T-cell (primary cell): ENCODE data around the gene TTC7B. TPM values are rescaled to one million over a fixed set of nuclear protein-coding genes. Genes with fewer than 3 reads are reported as not detected.

Source experiments
- ATAC-seq, 4 experiments: fragments of 200-7000 bp in 3 of 4; fragments of 150-1000 bp in 1 of 4; cut with Tn5 transposase; replicated peaks in 1 of 4; 1 replicate in 3 of 4; 2 replicates in 1 of 4; pipeline ENCODE4 v1.10.0; 2021; ENCODE audit warnings: moderate library complexity in 3 of 4, mild to moderate bottlenecking in 2 of 4, moderate number of reproducible peaks in 1 of 4
- CTCF ChIA-PET, 2 donors: fragments of 300-600 bp; sonication (Branson Sonifier 250); formaldehyde crosslinking; loops; one replicate each; lab custom pipeline; 2022; ENCODE audit warnings: antibody characterized with exemption in 2 of 2; lab: Charles Lee
- POLR2A ChIA-PET, 2 donors: fragments of 300-600 bp; sonication (Branson Sonifier 250); formaldehyde crosslinking; loops; one replicate each; lab custom pipeline; 2022; ENCODE audit warnings: antibody characterized with exemption in 2 of 2; lab: Charles Lee
- DNase-seq, 35 experiments: peaks; one replicate each; pipeline versions ENCODE4 v3.0.0 to v3.0.0-alpha.2; 2013 to 2023
- H3K27ac ChIP-seq: one replicate; pipeline ENCODE4 v1.5.1; 2013; ENCODE audit warnings: low read length
- H3K27me3 ChIP-seq, 2 experiments: replicated peaks in 1 of 2; 1 replicate in 1 of 2; 2 replicates in 1 of 2; pipeline versions ENCODE4 v1.6.1 to v1.7.0; 2013; ENCODE audit warnings: low read length in 1 of 2, mixed read lengths in 1 of 2; ENCODE audit not compliant: control insufficient read depth in 2 of 2, insufficient read depth in 2 of 2; ENCODE audit errors: extremely low read depth in 1 of 2
- H3K36me3 ChIP-seq, 2 donors: 1 replicate in 1 of 2; 2 replicates in 1 of 2; pipeline versions ENCODE4 v1.6.1 to v1.7.0; 2013; ENCODE audit warnings: low read length in 1 of 2; ENCODE audit not compliant: control insufficient read depth in 2 of 2, insufficient read depth in 1 of 2; ENCODE audit errors: extremely low read depth in 1 of 2
- H3K4me1 ChIP-seq, 2 experiments: 1 replicate in 1 of 2; 2 replicates in 1 of 2; pipeline versions ENCODE4 v1.6.1 to v1.7.0; 2013; ENCODE audit warnings: low read length in 2 of 2, mixed read lengths in 1 of 2; ENCODE audit not compliant: insufficient read depth in 2 of 2, control insufficient read depth in 1 of 2; ENCODE audit errors: extremely low read depth in 1 of 2
- H3K4me3 ChIP-seq, 2 donors: 1 replicate in 1 of 2; 2 replicates in 1 of 2; pipeline versions ENCODE4 v1.5.1 to v1.7.0; 2013; ENCODE audit warnings: mild to moderate bottlenecking in 2 of 2, low read length in 1 of 2, moderate library complexity in 1 of 2; ENCODE audit not compliant: control insufficient read depth in 1 of 2; ENCODE audit errors: extremely low read depth in 1 of 2
- H3K9me3 ChIP-seq: 2 replicates; pipeline ENCODE4 v1.7.0; 2013
- H3K27ac Mint-ChIP-seq, 2 donors: one replicate each; pipeline ENCODE4 v1.8.0; 2020 to 2021; ENCODE audit warnings: mild to moderate bottlenecking in 2 of 2, mixed read lengths in 2 of 2
- H3K27me3 Mint-ChIP-seq, 2 donors: one replicate each; pipeline ENCODE4 v1.8.0; 2021 to 2022; ENCODE audit warnings: mixed read lengths in 2 of 2
- H3K36me3 Mint-ChIP-seq: one replicate; pipeline ENCODE4 v1.8.0; 2021; ENCODE audit warnings: mixed read lengths
- H3K4me1 Mint-ChIP-seq, 3 donors: one replicate each; pipeline ENCODE4 v1.8.0; 2020 to 2022; ENCODE audit warnings: mixed read lengths in 3 of 3, mild to moderate bottlenecking in 1 of 3
- H3K4me3 Mint-ChIP-seq, 3 donors: one replicate each; pipeline ENCODE4 v1.8.0; 2020 to 2022; ENCODE audit warnings: mild to moderate bottlenecking in 3 of 3, mixed read lengths in 3 of 3, moderate library complexity in 3 of 3
- H3K9me3 Mint-ChIP-seq, 3 donors: one replicate each; pipeline ENCODE4 v1.8.0; 2020 to 2022; ENCODE audit warnings: mixed read lengths in 3 of 3
- WGBS: methylation state at CpG from one replicate; pipeline ENCODE4 v1.1.5; 2013; ENCODE audit warnings: missing lambda C conversion rate; ENCODE audit not compliant: insufficient coverage; 5-methylcytosine and 5-hydroxymethylcytosine counted together
- total RNA-seq, 35 experiments: library from RNA in 6 of 35; stranded (reverse) in 6 of 35; fragments of 120-200 nt in 1 of 35; gene quantifications; one replicate each; pipeline versions ENCODE4 v1.2.1 to v1.2.4 and lab custom pipeline; 2013 to 2026

Gene TTC7B
- total RNA-seq, 5 donors from 2014 or later (not counting 1 experiment from before 2014, with no cell fraction given): 1.5 to 2.6 (median 1.7) TPM

GRCh38 chr14:90741682-90741946 lies 74.6 kb downstream of the TTC7B start:
- Histone ChIP-seq H3K27ac (no peak overlapping the region), H3K36me3 (no peaks in the 10 kb centered on the region), H3K9me3 (no peaks in the 10 kb centered on the region), H3K4me1 (no peaks in the 10 kb centered on the region), H3K27me3 (no peaks in the 10 kb centered on the region), H3K4me3 (no peak overlapping the region)
- DNase-seq (no peak), ATAC-seq (no peak)
- WGBS: 100% methylated on average over 1 of the region's 2 CpGs
- Mint-ChIP-seq H3K4me3 (no peak overlapping the region), H3K4me1 (no peaks in the 10 kb centered on the region), H3K27me3 (no peaks in the 10 kb centered on the region), H3K36me3 (no peaks in the 10 kb centered on the region), H3K27ac (no peak overlapping the region), H3K9me3 (no peaks in the 10 kb centered on the region)
- CTCF ChIA-PET: no interaction called here
- POLR2A ChIA-PET: interaction anchor here in 1 of 2 donors (0.6 kb wide), 1 partner anchor 477 kb away, joined by 8 read pairs; no protein-coding TSS in a partner anchor

GRCh38 chr14:90740946-90741681 lies 75.1 kb downstream of the TTC7B start:
- Mint-ChIP-seq H3K36me3 (no peaks in the 10 kb centered on the region), H3K27me3 (no peaks in the 10 kb centered on the region), H3K4me3 (no peak overlapping the region), H3K9me3 (no peaks in the 10 kb centered on the region), H3K4me1 (no peaks in the 10 kb centered on the region), H3K27ac (no peak overlapping the region)
- H3K4me3 ChIP-seq: no peak overlapping the region
- 81% methylated on average over 9 of the region's 12 CpGs for WGBS
- ATAC-seq (no peak), DNase-seq (no peak)
- H3K9me3 ChIP-seq: no peaks in the 10 kb centered on the region
- no peak overlapping the region for H3K27ac ChIP-seq
- POLR2A ChIA-PET: no interaction called here
- no peaks in the 10 kb centered on the region for H3K27me3 ChIP-seq
- CTCF ChIA-PET: no interaction called here
- H3K4me1 ChIP-seq: no peaks in the 10 kb centered on the region
- no peaks in the 10 kb centered on the region for H3K36me3 ChIP-seq

GRCh38 chr14:90740081-90740480 lies 76.1 kb downstream of the TTC7B start:
- POLR2A ChIA-PET: no interaction called here
- no peak overlapping the region for H3K27ac ChIP-seq
- 87% methylated on average over 4 of the region's 8 CpGs for WGBS
- no peaks in the 10 kb centered on the region for H3K36me3 ChIP-seq
- H3K4me3 ChIP-seq: no peak overlapping the region
- Mint-ChIP-seq H3K27ac (no peak overlapping the region), H3K9me3 (no peaks in the 10 kb centered on the region), H3K27me3 (no peaks in the 10 kb centered on the region), H3K4me3 (no peak overlapping the region), H3K36me3 (no peaks in the 10 kb centered on the region), H3K4me1 (no peaks in the 10 kb centered on the region)
- ATAC-seq (no peak), DNase-seq (no peak)
- H3K4me1 ChIP-seq: no peaks in the 10 kb centered on the region
- CTCF ChIA-PET: no interaction called here
- H3K9me3 ChIP-seq: no peaks in the 10 kb centered on the region
- H3K27me3 ChIP-seq: no peaks in the 10 kb centered on the region

- H3K27me3 ChIP-seq: no peaks in the 10 kb centered on the region
- no peaks in the 10 kb centered on the region for H3K4me1 ChIP-seq
- ATAC-seq (no peak), DNase-seq (no peak)
- CTCF ChIA-PET: no interaction called here
- POLR2A ChIA-PET: no interaction called here
- no peaks in the 10 kb centered on the region for H3K36me3 ChIP-seq
- H3K9me3 ChIP-seq: no peaks in the 10 kb centered on the region
- WGBS: 100% methylated on average over 3 of the region's 6 CpGs
- Mint-ChIP-seq H3K4me1 (no peaks in the 10 kb centered on the region), H3K27me3 (no peaks in the 10 kb centered on the region), H3K4me3 (no peak overlapping the region), H3K36me3 (no peaks in the 10 kb centered on the region), H3K9me3 (no peaks in the 10 kb centered on the region), H3K27ac (no peak overlapping the region)
- H3K27ac ChIP-seq: no peak overlapping the region
- H3K4me3 ChIP-seq: no peak overlapping the region
These were observed 76.7 kb downstream of the TTC7B start for GRCh38 chr14:90739318-90740068.

- 88% methylated on average over 5 of the region's 16 CpGs for WGBS
- Histone ChIP-seq H3K4me1 (no peaks in the 10 kb centered on the region), H3K4me3 (no peak overlapping the region), H3K9me3 (no peaks in the 10 kb centered on the region), H3K27me3 (no peaks in the 10 kb centered on the region), H3K27ac (no peak overlapping the region), H3K36me3 (no peaks in the 10 kb centered on the region)
- DNase-seq (no peak), ATAC-seq (no peak)
- Mint-ChIP-seq H3K9me3 (no peaks in the 10 kb centered on the region), H3K27me3 (peaks cover 0 to 1% of the 10 kb centered on the region in 2 donors), H3K4me3 (no peak overlapping the region), H3K4me1 (no peaks in the 10 kb centered on the region), H3K36me3 (no peaks in the 10 kb centered on the region), H3K27ac (no peak overlapping the region)
- CTCF ChIA-PET: no interaction called here
- POLR2A ChIA-PET: no interaction called here
These were observed 83.0 kb downstream of the TTC7B start for GRCh38 chr14:90733139-90733808.

GRCh38 chr14:90732718-90733117 lies 83.5 kb downstream of the TTC7B start:
- ChIA-PET CTCF (no interaction called here), POLR2A (interaction anchor here in 1 of 2 donors (0.6 kb wide), 1 partner anchor 225 kb away, joined by 3 read pairs; no protein-coding TSS in a partner anchor)
- Mint-ChIP-seq H3K4me1 (no peaks in the 10 kb centered on the region), H3K4me3 (no peak overlapping the region), H3K27ac (no peak overlapping the region), H3K36me3 (no peaks in the 10 kb centered on the region), H3K9me3 (no peaks in the 10 kb centered on the region), H3K27me3 (peaks cover 0 to 1% of the 10 kb centered on the region in 2 donors)
- no peak for ATAC-seq
- no peak overlapping the region for H3K27ac ChIP-seq
- no peaks in the 10 kb centered on the region for H3K27me3 ChIP-seq
- 92% methylated on average over 5 of the region's 7 CpGs for WGBS
- no peaks in the 10 kb centered on the region for H3K4me1 ChIP-seq
- no peaks in the 10 kb centered on the region for H3K9me3 ChIP-seq
- no peak overlapping the region for H3K4me3 ChIP-seq
- no peak for DNase-seq
- no peaks in the 10 kb centered on the region for H3K36me3 ChIP-seq
